ENCODE measurements around the gene HOXB9.
A peak's percentile ranks its signal among the peaks of the same experiment; 100 is the strongest.

Gene HOXB9

GRCh38 chr17:48578616-48579470 lies 47.3 kb downstream of the HOXB9 start:
- DNase-seq = no peak

GRCh38 chr17:48577946-48578615 lies 48.1 kb downstream of the HOXB9 start, which contains the start of gene HOXB4:
HOXB4 (minus strand) TSS chr17:48578350; CDS start chr17:48578319, 31 bp downstream.
- peak; percentile 69 for DNase-seq

- DNase-seq = no peak
Observed at GRCh38 chr17:48577330-48577945, 48.7 kb downstream of the HOXB9 start.

GRCh38 chr17:48576479-48577309 lies 49.5 kb downstream of the HOXB9 start:
- DNase-seq = no peak

- DNase-seq = no peak
Observed at GRCh38 chr17:48575673-48576478, 50.3 kb downstream of the HOXB9 start.

GRCh38 chr17:48575066-48575582 lies 51.0 kb downstream of the HOXB9 start:
- DNase-seq = no peak

GRCh38 chr17:48574505-48575065 lies 51.6 kb downstream of the HOXB9 start:
- no peak for DNase-seq

- no peak for DNase-seq
Observed at GRCh38 chr17:48571826-48572417, 54.2 kb downstream of the HOXB9 start.
